ENCODE results near the gene ABHD17C.

- TF ChIP-seq POLR2A (IDR thresholded peaks at IDR 0.05) (no peak), CTCF (IDR thresholded peaks at IDR 0.05) (no peak)
These were observed 32.1 kb downstream of the ABHD17C start for GRCh38 chr15:80727196-80727595.
